DOHH2 (cell line): ENCODE measurements around the gene RFXANK.
A peak's percentile ranks its signal among the peaks of the same experiment; 100 is the strongest.

Experiments used
- H3F3A ChIP-seq: fragments of 200-600 bp; sonication (generic), shearing (Covaris generic); 2 replicates; pipeline ENCODE4 v1.6.0; 2016; ENCODE audit warnings: antibody characterized with exemption, mild to moderate bottlenecking; ENCODE audit not compliant: control insufficient read depth, insufficient read depth
- H3K27ac ChIP-seq: fragments of 200-600 bp; sonication (generic); 2 replicates; pipeline ENCODE4 v1.5.1; 2014; ENCODE audit warnings: low read depth, mild to moderate bottlenecking, low read length, moderate library complexity
- H3K27me3 ChIP-seq: fragments of 200-600 bp; sonication (generic); 2 replicates; pipeline ENCODE4 v1.6.1; 2014; ENCODE audit warnings: mild to moderate bottlenecking, low read length, mixed read lengths; ENCODE audit not compliant: control insufficient read depth
- H3K36me3 ChIP-seq: fragments of 200-600 bp; sonication (generic); 2 replicates; pipeline ENCODE4 v1.6.1; 2014; ENCODE audit warnings: mild to moderate bottlenecking, low read length, moderate library complexity, mixed read lengths; ENCODE audit not compliant: control insufficient read depth
- H3K4me1 ChIP-seq: fragments of 200-600 bp; sonication (generic); 2 replicates; pipeline ENCODE4 v1.6.1; 2014; ENCODE audit warnings: mild to moderate bottlenecking, low read length, mixed read lengths; ENCODE audit not compliant: control insufficient read depth
- H3K4me2 ChIP-seq: fragments of 200-600 bp; sonication (generic); 2 replicates; pipeline ENCODE4 v1.6.0; 2014; ENCODE audit warnings: mild to moderate bottlenecking, low read length, moderate library complexity
- H3K4me3 ChIP-seq: fragments of 200-600 bp; sonication (generic); 2 replicates; pipeline ENCODE4 v1.5.1; 2014; ENCODE audit warnings: mild to moderate bottlenecking, low read length, mixed read lengths
- H3K79me2 ChIP-seq: fragments of 200-600 bp; sonication (generic); 2 replicates; pipeline ENCODE4 v1.6.1; 2014; ENCODE audit warnings: mild to moderate bottlenecking, low read length, mixed read lengths; ENCODE audit not compliant: control insufficient read depth
- H3K9me2 ChIP-seq: fragments of 200-600 bp; sonication (generic); replicated peaks from 2 replicates; pipeline ENCODE4 v1.6.1; 2014; ENCODE audit warnings: mild to moderate bottlenecking, low read length, mixed read lengths; ENCODE audit not compliant: control insufficient read depth
- H3K9me3 ChIP-seq: fragments of 200-600 bp; sonication (generic); 2 replicates; pipeline ENCODE4 v1.6.1; 2014; ENCODE audit warnings: antibody characterized with exemption, low read length, mixed read lengths; ENCODE audit not compliant: control insufficient read depth, insufficient read depth
- H4K20me1 ChIP-seq: fragments of 200-600 bp; sonication (generic); 2 replicates; pipeline ENCODE4 v1.6.0; 2014; ENCODE audit warnings: low read depth, mild to moderate bottlenecking, antibody characterized with exemption, low read length, moderate library complexity; ENCODE audit not compliant: control insufficient read depth, insufficient read depth
- CTCF ChIP-seq: fragments of 200-600 bp; sonication (generic); IDR thresholded peaks from one replicate; pipeline ENCODE4 v1.5.1; 2014; ENCODE audit warnings: antibody characterized with exemption, mild to moderate bottlenecking, low read depth, low read length; ENCODE audit not compliant: poor library complexity, severe bottlenecking
- EZH2phosphoT487 ChIP-seq: fragments of 200-600 bp; sonication (generic); IDR thresholded peaks from 2 replicates; pipeline ENCODE4 v1.6.1; 2017; ENCODE audit warnings: borderline replicate concordance, mild to moderate bottlenecking, antibody characterized with exemption, low read length, moderate library complexity, mixed read lengths

The RFXANK gene

DNA sequence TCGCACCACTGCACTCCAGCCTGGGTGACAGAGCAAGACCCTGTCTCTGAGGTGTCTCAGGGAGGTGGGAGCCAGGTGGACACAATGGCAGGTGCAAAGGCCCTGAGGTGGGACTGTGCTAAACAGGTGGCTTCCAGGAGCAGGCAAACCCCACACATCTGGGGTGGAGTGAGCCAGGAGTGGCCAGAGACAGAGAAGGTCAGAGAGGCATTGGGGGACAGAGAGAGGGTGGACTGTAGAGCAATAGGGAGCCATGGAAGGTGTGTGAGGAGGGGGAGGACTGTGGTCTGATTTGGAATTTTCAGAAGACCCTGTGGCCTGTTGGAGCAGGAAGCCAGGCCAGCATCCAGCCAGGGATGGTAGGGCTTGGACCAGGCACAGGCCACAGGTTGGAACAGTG is 26.7 kb upstream of the RFXANK start:
- Histone ChIP-seq H3F3A (peaks cover 64% of the 10 kb centered on the region), H3K27ac (peak overlapping the region; percentile 97), H3K79me2 (peaks cover 96% of the 10 kb centered on the region), H4K20me1 (peaks cover 12% of the 10 kb centered on the region; the same call in 1 of the 2 replicates), H3K27me3 (no peaks in the 10 kb centered on the region), H3K4me2 (peak overlapping the region; percentile 91), H3K36me3 (peaks cover 85% of the 10 kb centered on the region), H3K9me2 (no peaks in the 10 kb centered on the region), H3K4me1 (peaks cover 69% of the 10 kb centered on the region), H3K9me3 (no peaks in the 10 kb centered on the region), H3K4me3 (peak overlapping the region; percentile 96)
- TF ChIP-seq EZH2phosphoT487: no peak
- TF ChIP-seq CTCF: no peak

- H3K4me1 ChIP-seq: peaks cover 70% of the 10 kb centered on the region
- peaks cover 48% of the 10 kb centered on the region for H3F3A ChIP-seq
- H3K27ac ChIP-seq: peak overlapping the region; percentile 97
- no peaks in the 10 kb centered on the region for H3K27me3 ChIP-seq
- no peaks in the 10 kb centered on the region for H3K9me3 ChIP-seq
- peak overlapping the region; percentile 91 for H3K4me2 ChIP-seq
- H3K79me2 ChIP-seq: peaks cover 92% of the 10 kb centered on the region
- no peak for TF ChIP-seq CTCF
- no peak for TF ChIP-seq EZH2phosphoT487
- peaks cover 12% of the 10 kb centered on the region; the same call in 1 of the 2 replicates for H4K20me1 ChIP-seq
- peaks cover 71% of the 10 kb centered on the region for H3K36me3 ChIP-seq
- H3K4me3 ChIP-seq: peak overlapping the region; percentile 96
- no peaks in the 10 kb centered on the region for H3K9me2 ChIP-seq
These were observed 24.4 kb upstream of the RFXANK start for GRCh38 chr19:19167612-19168011.

DNA sequence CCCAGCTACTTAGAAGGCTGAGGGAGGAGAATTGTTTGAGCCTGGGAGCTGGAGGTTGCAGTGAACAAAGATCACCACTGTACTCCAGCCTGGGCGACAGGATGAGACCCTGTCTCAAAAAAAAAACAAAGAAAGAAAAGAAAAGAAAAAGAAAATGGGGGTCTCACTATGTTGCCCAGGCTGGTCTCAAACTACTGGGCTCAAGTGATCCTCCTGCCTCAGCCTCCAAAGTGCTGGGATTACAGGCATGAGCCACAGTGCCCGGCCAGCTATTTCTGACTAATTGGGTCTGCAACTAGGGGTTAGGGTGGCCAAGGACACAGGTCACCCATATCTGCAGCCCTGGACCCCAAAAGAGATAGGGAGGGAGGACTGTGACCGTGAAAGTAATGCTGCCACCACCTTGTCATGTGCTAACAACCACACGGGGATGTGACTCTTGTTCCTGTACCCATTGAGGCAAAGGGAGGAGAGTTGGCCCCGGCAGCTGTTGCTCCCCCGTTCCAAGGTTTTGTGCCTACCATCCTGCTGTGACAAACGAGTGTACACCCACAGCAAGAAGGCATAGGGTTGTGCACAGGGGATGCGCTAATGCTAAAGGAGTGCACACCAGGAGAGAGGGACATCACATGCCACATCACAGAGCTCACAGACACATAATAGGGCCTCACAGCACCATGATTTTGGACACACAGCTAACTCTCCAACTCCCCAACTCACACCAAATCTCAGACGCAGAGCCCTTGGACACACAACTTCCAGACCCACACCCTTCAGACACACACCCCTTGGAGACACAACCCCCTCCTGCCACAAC is 22.6 kb upstream of the RFXANK start:
- peak overlapping the region; percentile 91 for H3K4me2 ChIP-seq

More for the DNA sequence above, 22.6 kb upstream of the RFXANK start:
- peaks cover 33% of the 10 kb centered on the region for H3F3A ChIP-seq
- peak overlapping the region; percentile 96 for H3K4me3 ChIP-seq
- peaks cover 53% of the 10 kb centered on the region for H3K36me3 ChIP-seq
- H4K20me1 ChIP-seq: peaks cover 12% of the 10 kb centered on the region; the same call in 1 of the 2 replicates
- H3K4me1 ChIP-seq: peaks cover 67% of the 10 kb centered on the region
- peaks cover 74% of the 10 kb centered on the region for H3K79me2 ChIP-seq
- H3K27ac ChIP-seq: peak overlapping the region; percentile 97
- H3K9me3 ChIP-seq: no peaks in the 10 kb centered on the region
- TF ChIP-seq CTCF (no peak), EZH2phosphoT487 (no peak)
- H3K27me3 ChIP-seq: no peaks in the 10 kb centered on the region
- no peaks in the 10 kb centered on the region for H3K9me2 ChIP-seq
